HCT116 (cell line): ENCODE measurements around the gene TSG101.

Source experiments
- CTCF ChIP-seq, 3 experiments: fragments of 200-600 bp in 1 of 3; sonication (generic) in 1 of 3; IDR thresholded peaks in 2 of 3; conservative IDR thresholded peaks in 1 of 3; 2 replicates each; pipeline ENCODE4 v1.5.1; 2012 to 2017; ENCODE audit warnings: low read depth in 2 of 3, low read length in 2 of 3, antibody characterized with exemption in 1 of 3, borderline replicate concordance in 1 of 3, control low read depth in 1 of 3, mild to moderate bottlenecking in 1 of 3, mixed read lengths in 1 of 3, mixed run types in 1 of 3, moderate library complexity in 1 of 3; ENCODE audit not compliant: insufficient read depth in 1 of 3
- POLR2A ChIP-seq: IDR thresholded peaks from 2 replicates; pipeline ENCODE4 v1.7.0; 2011; ENCODE audit warnings: borderline replicate concordance; ENCODE audit not compliant: insufficient read depth, insufficient read length; ENCODE audit errors: extremely low read depth
- POLR2AphosphoS5 ChIP-seq: IDR thresholded peaks from 2 replicates; pipeline ENCODE4 v1.6.1; 2011; ENCODE audit warnings: mild to moderate bottlenecking, low read depth, low read length, moderate library complexity
- SIN3A ChIP-seq: IDR thresholded peaks from 2 replicates; pipeline ENCODE4 v1.6.1; 2012; ENCODE audit warnings: low read depth
- SRF ChIP-seq: IDR thresholded peaks from 2 replicates; pipeline ENCODE4 v1.6.1; 2012; ENCODE audit warnings: low read depth
- ZBTB33 ChIP-seq: IDR thresholded peaks from 2 replicates; pipeline ENCODE4 v1.6.1; 2011; ENCODE audit warnings: mild to moderate bottlenecking, low read length, moderate library complexity; ENCODE audit not compliant: insufficient replicate concordance; ENCODE audit errors: extremely low read depth

GRCh38 chr11:18468059-18468458 lies 58.7 kb downstream of the TSG101 start:
- TF ChIP-seq POLR2AphosphoS5 (no peak), POLR2A (no peak), CTCF (IDR thresholded peaks at IDR 0.05 in 2 of 3, conservative IDR thresholded peaks at IDR 0.05 in 1 of 3; ENCODE audit: borderline replicate concordance in 1 of 3, insufficient read depth in 1 of 3, low read depth in 2 of 3, low read length in 2 of 3) (no peak), SRF (no peak), SIN3A (no peak), ZBTB33 (no peak)
